Suprapubic skin (tissue), 3 donors: ENCODE results near the gene NCAPH2.
A peak's percentile ranks its signal among the peaks of the same experiment; 100 is the strongest.

Experiments
- POLR2AphosphoS5 ChIP-seq, 3 donors: sonication (generic); formaldehyde crosslinking; IDR thresholded peaks; one replicate each; pipeline ENCODE4 v1.6.1; 2017; ENCODE audit warnings: antibody characterized with exemption in 3 of 3
- TF ChIP-seq, protein P1 (sequence below), 2 donors: fragments of 200-600 bp in 1 of 2; fragments of 450-650 bp in 1 of 2; sonication (generic) in 1 of 2; IDR thresholded peaks; one replicate each; pipeline ENCODE4 v1.5.1; 2016 to 2019; ENCODE audit warnings: antibody characterized with exemption in 2 of 2, mild to moderate bottlenecking in 1 of 2, moderate library complexity in 1 of 2

- peak in 2 of 3 donors; percentile 31 to 60 for TF ChIP-seq POLR2AphosphoS5 (IDR thresholded peaks at IDR 0.05)
- TF ChIP-seq, protein P1, sequence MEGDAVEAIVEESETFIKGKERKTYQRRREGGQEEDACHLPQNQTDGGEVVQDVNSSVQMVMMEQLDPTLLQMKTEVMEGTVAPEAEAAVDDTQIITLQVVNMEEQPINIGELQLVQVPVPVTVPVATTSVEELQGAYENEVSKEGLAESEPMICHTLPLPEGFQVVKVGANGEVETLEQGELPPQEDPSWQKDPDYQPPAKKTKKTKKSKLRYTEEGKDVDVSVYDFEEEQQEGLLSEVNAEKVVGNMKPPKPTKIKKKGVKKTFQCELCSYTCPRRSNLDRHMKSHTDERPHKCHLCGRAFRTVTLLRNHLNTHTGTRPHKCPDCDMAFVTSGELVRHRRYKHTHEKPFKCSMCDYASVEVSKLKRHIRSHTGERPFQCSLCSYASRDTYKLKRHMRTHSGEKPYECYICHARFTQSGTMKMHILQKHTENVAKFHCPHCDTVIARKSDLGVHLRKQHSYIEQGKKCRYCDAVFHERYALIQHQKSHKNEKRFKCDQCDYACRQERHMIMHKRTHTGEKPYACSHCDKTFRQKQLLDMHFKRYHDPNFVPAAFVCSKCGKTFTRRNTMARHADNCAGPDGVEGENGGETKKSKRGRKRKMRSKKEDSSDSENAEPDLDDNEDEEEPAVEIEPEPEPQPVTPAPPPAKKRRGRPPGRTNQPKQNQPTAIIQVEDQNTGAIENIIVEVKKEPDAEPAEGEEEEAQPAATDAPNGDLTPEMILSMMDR (IDR thresholded peaks at IDR 0.05): peak; percentile 78 to 99
Measured at GRCh38 chr22:50562523-50563412, 54.7 kb downstream of the NCAPH2 start, which contains the start of gene SYCE3.
